Measurements from ENCODE around the gene GTF2F1. TPM values are rescaled to one million over a fixed set of nuclear protein-coding genes. Genes with fewer than 3 reads are reported as not detected.
A peak's percentile ranks its signal among the peaks of the same experiment; 100 is the strongest.

Gene GTF2F1
- total RNA-seq, 3 donors from 2014 or later: 46.7 to 51.0 (median 48.5) TPM

- peaks cover 3 to 11% of the 10 kb centered on the region in 2 donors for H3K4me1 ChIP-seq
- no peak overlapping the region for H3K27ac ChIP-seq
- H3K27me3 ChIP-seq: no peaks in the 10 kb centered on the region
- no peaks in the 10 kb centered on the region for H3K9me3 ChIP-seq
- intact Hi-C loops (cut with DNase I; ENCODE audit: low total_unique reads): loop anchor here (2.0 kb wide), 1 partner anchor 48 kb away; no protein-coding TSS in a partner anchor
- no peak for DNase-seq (ENCODE audit: low spot score in 2 of 2)
- H3K36me3 ChIP-seq: no peaks in the 10 kb centered on the region
- H3K4me3 ChIP-seq: no peak overlapping the region
- no peak for TF ChIP-seq POLR2A (IDR thresholded peaks at IDR 0.05)
Observed at GRCh38 chr19:6427131-6427530, 34.2 kb upstream of the GTF2F1 start.

GRCh38 chr19:6425732-6426620 is 33.0 kb upstream of the GTF2F1 start:
- peaks cover 3 to 11% of the 10 kb centered on the region in 2 donors for H3K4me1 ChIP-seq
- peak overlapping the region in 2 of 3 donors; percentile 84 to 96 for H3K4me3 ChIP-seq
- no peaks in the 10 kb centered on the region for H3K9me3 ChIP-seq
- TF ChIP-seq POLR2AphosphoS5 (IDR thresholded peaks at IDR 0.05) (no peak), POLR2A (IDR thresholded peaks at IDR 0.05) (no peak)
- TF ChIP-seq, protein P1, sequence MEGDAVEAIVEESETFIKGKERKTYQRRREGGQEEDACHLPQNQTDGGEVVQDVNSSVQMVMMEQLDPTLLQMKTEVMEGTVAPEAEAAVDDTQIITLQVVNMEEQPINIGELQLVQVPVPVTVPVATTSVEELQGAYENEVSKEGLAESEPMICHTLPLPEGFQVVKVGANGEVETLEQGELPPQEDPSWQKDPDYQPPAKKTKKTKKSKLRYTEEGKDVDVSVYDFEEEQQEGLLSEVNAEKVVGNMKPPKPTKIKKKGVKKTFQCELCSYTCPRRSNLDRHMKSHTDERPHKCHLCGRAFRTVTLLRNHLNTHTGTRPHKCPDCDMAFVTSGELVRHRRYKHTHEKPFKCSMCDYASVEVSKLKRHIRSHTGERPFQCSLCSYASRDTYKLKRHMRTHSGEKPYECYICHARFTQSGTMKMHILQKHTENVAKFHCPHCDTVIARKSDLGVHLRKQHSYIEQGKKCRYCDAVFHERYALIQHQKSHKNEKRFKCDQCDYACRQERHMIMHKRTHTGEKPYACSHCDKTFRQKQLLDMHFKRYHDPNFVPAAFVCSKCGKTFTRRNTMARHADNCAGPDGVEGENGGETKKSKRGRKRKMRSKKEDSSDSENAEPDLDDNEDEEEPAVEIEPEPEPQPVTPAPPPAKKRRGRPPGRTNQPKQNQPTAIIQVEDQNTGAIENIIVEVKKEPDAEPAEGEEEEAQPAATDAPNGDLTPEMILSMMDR (IDR thresholded peaks at IDR 0.05): no peak
- no peaks in the 10 kb centered on the region for H3K27me3 ChIP-seq
- DNase-seq (ENCODE audit: low spot score in 2 of 2): no peak
- intact Hi-C loops (cut with DNase I; ENCODE audit: low total_unique reads): loop anchor here (2.0 kb wide), 1 partner anchor 47 kb away; no protein-coding TSS in a partner anchor
- no peaks in the 10 kb centered on the region for H3K36me3 ChIP-seq
- H3K27ac ChIP-seq: peak overlapping the region; percentile 82 to 92

GRCh38 chr19:6424939-6425731 is 32.2 kb upstream of the GTF2F1 start:
- Histone ChIP-seq H3K4me1 (peaks cover 3 to 11% of the 10 kb centered on the region in 2 donors), H3K4me3 (peak overlapping the region; percentile 76 to 96 (median 84)), H3K36me3 (no peaks in the 10 kb centered on the region), H3K27me3 (no peaks in the 10 kb centered on the region), H3K9me3 (no peaks in the 10 kb centered on the region), H3K27ac (peak overlapping the region; percentile 82 to 92)
- TF ChIP-seq POLR2A (IDR thresholded peaks at IDR 0.05) (no peak), POLR2AphosphoS5 (IDR thresholded peaks at IDR 0.05) (peak in 2 of 3 donors; percentile 45 to 62)
- intact Hi-C loops (cut with DNase I; ENCODE audit: low total_unique reads): loop anchor here (1.0 kb wide), 1 partner anchor 31 kb away; no protein-coding TSS in a partner anchor
- DNase-seq (ENCODE audit: low spot score in 2 of 2): peak; percentile 100

GRCh38 chr19:6424195-6424938 is 31.4 kb upstream of the GTF2F1 start, which contains the start of gene KHSRP:
Gene KHSRP, minus strand, starts transcription at chr19:6424811. Its CDS starts 110 bp downstream, at chr19:6424701.
- Histone ChIP-seq H3K36me3 (no peaks in the 10 kb centered on the region), H3K4me3 (peak within 1 kb of the TSS; percentile 76 to 96 (median 84)), H3K4me1 (peaks cover 3 to 11% of the 10 kb centered on the region in 2 donors), H3K27me3 (no peaks in the 10 kb centered on the region), H3K9me3 (no peaks in the 10 kb centered on the region), H3K27ac (peak within 1 kb of the TSS; percentile 82 to 93)
- intact Hi-C loops (cut with DNase I; ENCODE audit: low total_unique reads): loop anchor here (1.0 kb wide), 1 partner anchor 32 kb away; no protein-coding TSS in a partner anchor
- peak; percentile 40 for TF ChIP-seq POLR2A (IDR thresholded peaks at IDR 0.05)
- TF ChIP-seq POLR2AphosphoS5 (IDR thresholded peaks at IDR 0.05): peak in 2 of 3 donors; percentile 50 to 84
- TF ChIP-seq, protein P1 (IDR thresholded peaks at IDR 0.05): no peak
- DNase-seq (ENCODE audit: low spot score in 2 of 2): no peak

- Histone ChIP-seq H3K4me1 (peaks cover 3 to 11% of the 10 kb centered on the region in 2 donors), H3K27me3 (no peaks in the 10 kb centered on the region), H3K36me3 (no peaks in the 10 kb centered on the region), H3K9me3 (no peaks in the 10 kb centered on the region), H3K27ac (peak overlapping the region; percentile 75 to 93), H3K4me3 (peak overlapping the region; percentile 76 to 96 (median 84))
- TF ChIP-seq, protein P1 (IDR thresholded peaks at IDR 0.05): no peak
- TF ChIP-seq POLR2A (IDR thresholded peaks at IDR 0.05) (no peak), POLR2AphosphoS5 (IDR thresholded peaks at IDR 0.05) (no peak)
- DNase-seq (ENCODE audit: low spot score in 2 of 2): no peak
- intact Hi-C loops (cut with DNase I; ENCODE audit: low total_unique reads): loop anchor here (1.0 kb wide), 1 partner anchor 33 kb away; no protein-coding TSS in a partner anchor
Observed at GRCh38 chr19:6423499-6424194, 30.7 kb upstream of the GTF2F1 start.

Data from breast epithelium (tissue), 4 donors.